Endothelial cell of umbilical vein (primary cell): ENCODE results near the gene CCBE1. TPM values are rescaled to one million over a fixed set of nuclear protein-coding genes. Genes with fewer than 3 reads are reported as not detected.

Experiments used
- BruUV-seq: library from RNA; stranded (reverse); fragments of 400-500 nt; replicated peaks from 2 replicates; lab custom pipeline; 2021; lab: Mats Ljungman, UMichigan
- CTCF ChIA-PET: fragments of 300-600, 350-600 bp; sonication (Branson Sonifier 250); formaldehyde crosslinking; loops from one replicate; lab custom pipeline; 2021; ENCODE audit warnings: antibody characterized with exemption, inconsistent platforms; lab: Charles Lee
- POLR2A ChIA-PET: fragments of 300-600, 350-600 bp; sonication (Branson Sonifier 250); formaldehyde crosslinking; loops from one replicate; lab custom pipeline; 2021; ENCODE audit warnings: antibody characterized with exemption, inconsistent platforms; lab: Charles Lee
- DNase-seq: peaks from one replicate; pipeline ENCODE4 v3.0.0-alpha.2; 2011; ENCODE audit warnings: low read depth, low spot score
- FAIRE-seq: peaks from 2 replicates; lab custom pipeline; 2011; peaks lifted over from hg19 to GRCh38; lab: Jason Lieb, UNC
- H2AFZ ChIP-seq: 2 replicates; pipeline ENCODE4 v1.6.0; 2012; ENCODE audit warnings: low read depth, low read length, control low read depth, inconsistent platforms
- H3K27ac ChIP-seq: 2 replicates; pipeline ENCODE4 v1.5.1; 2011; ENCODE audit warnings: low read depth, mild to moderate bottlenecking, control low read depth, low read length, moderate library complexity; ENCODE audit not compliant: insufficient read depth
- H3K27me3 ChIP-seq, 2 experiments: 2 replicates each; pipeline versions ENCODE4 v1.6.0 to v1.6.1; 2011; ENCODE audit warnings: low read length in 2 of 2, mixed read lengths in 1 of 2; ENCODE audit not compliant: control insufficient read depth in 2 of 2, insufficient read depth in 2 of 2
- H3K36me3 ChIP-seq, 2 experiments: 2 replicates in 1 of 2; 3 replicates in 1 of 2; pipeline ENCODE4 v1.5.1; 2011; ENCODE audit warnings: low read length in 2 of 2, mild to moderate bottlenecking in 1 of 2, moderate library complexity in 1 of 2; ENCODE audit not compliant: control insufficient read depth in 2 of 2, insufficient read depth in 2 of 2; ENCODE audit errors: extremely low read depth in 1 of 2
- H3K4me1 ChIP-seq: 3 replicates; pipeline ENCODE4 v1.5.1; 2011; ENCODE audit warnings: mild to moderate bottlenecking, low read length; ENCODE audit not compliant: control insufficient read depth, insufficient read depth; ENCODE audit errors: extremely low read depth
- H3K4me2 ChIP-seq: 2 replicates; pipeline ENCODE4 v1.6.1; 2011; ENCODE audit warnings: low read length, control low read depth, mixed read lengths; ENCODE audit not compliant: insufficient read depth
- H3K4me3 ChIP-seq, 3 experiments: fragments of 200-600 bp in 1 of 3; sonication (generic), shearing (Covaris generic) in 1 of 3; replicated peaks in 1 of 3; 2 replicates each; pipeline ENCODE4 v1.5.1; 2011 to 2016; ENCODE audit warnings: control low read depth in 3 of 3, low read length in 3 of 3, mild to moderate bottlenecking in 2 of 3, inconsistent platforms in 1 of 3, low read depth in 1 of 3, moderate library complexity in 1 of 3; ENCODE audit not compliant: insufficient read depth in 1 of 3
- H3K79me2 ChIP-seq: 2 replicates; pipeline ENCODE4 v1.6.0; 2012; ENCODE audit warnings: low read length, inconsistent platforms; ENCODE audit not compliant: control insufficient read depth, insufficient read depth
- H3K9ac ChIP-seq: replicated peaks from 2 replicates; pipeline ENCODE3; 2011; ENCODE audit warnings: low read length, control low read depth; ENCODE audit not compliant: insufficient read depth; ENCODE audit errors: extremely low read depth
- H3K9me1 ChIP-seq: replicated peaks from 3 replicates; pipeline ENCODE4 v1.6.0; 2011; ENCODE audit warnings: mild to moderate bottlenecking, low read length; ENCODE audit not compliant: control insufficient read depth, insufficient read depth; ENCODE audit errors: extremely low read depth
- H3K9me3 ChIP-seq: replicated peaks from 2 replicates; pipeline ENCODE4 v1.5.1; 2012; ENCODE audit warnings: low read length, inconsistent platforms; ENCODE audit not compliant: control insufficient read depth, insufficient read depth
- H4K20me1 ChIP-seq: replicated peaks from 2 replicates; pipeline ENCODE3; 2011; ENCODE audit warnings: mild to moderate bottlenecking, low read length; ENCODE audit not compliant: control insufficient read depth, insufficient read depth; ENCODE audit errors: extremely low read depth
- CTCF ChIP-seq, 2 donors: IDR thresholded peaks; 1 replicate in 1 of 2; 2 replicates in 1 of 2; pipeline ENCODE4 v1.5.1; 2011; ENCODE audit warnings: low read length in 2 of 2, mild to moderate bottlenecking in 2 of 2, moderate library complexity in 2 of 2, control low read depth in 1 of 2, inconsistent platforms in 1 of 2, low read depth in 1 of 2; ENCODE audit not compliant: insufficient read depth in 1 of 2; ENCODE audit errors: extremely low read depth in 1 of 2
- EZH2 ChIP-seq: IDR thresholded peaks from 2 replicates; pipeline ENCODE4 v1.6.1; 2012; ENCODE audit warnings: borderline replicate concordance, low read depth, mild to moderate bottlenecking, moderate library complexity, low read length, inconsistent platforms; ENCODE audit not compliant: severe bottlenecking
- FOS ChIP-seq: IDR thresholded peaks from 2 replicates; pipeline ENCODE4 v1.6.1; 2011; ENCODE audit warnings: mild to moderate bottlenecking, low read length, moderate library complexity, borderline replicate concordance; ENCODE audit not compliant: insufficient read depth
- GATA2 ChIP-seq: IDR thresholded peaks from 2 replicates; pipeline ENCODE4 v1.7.0; 2011; ENCODE audit warnings: low read depth, mild to moderate bottlenecking, moderate library complexity, mixed read lengths, low read length; ENCODE audit not compliant: insufficient read length, insufficient read depth
- JUN ChIP-seq: IDR thresholded peaks from 2 replicates; pipeline ENCODE4 v1.6.1; 2011; ENCODE audit warnings: borderline replicate concordance, low read depth; ENCODE audit not compliant: insufficient read length, insufficient read depth
- MAX ChIP-seq: IDR thresholded peaks from 2 replicates; pipeline ENCODE4 v1.6.1; 2011; ENCODE audit not compliant: insufficient read depth, insufficient read length
- MYC ChIP-seq: IDR thresholded peaks from one replicate; pipeline ENCODE4 v1.6.1; 2011; ENCODE audit warnings: mild to moderate bottlenecking, low read depth, low read length
- POLR2A ChIP-seq: IDR thresholded peaks from 2 replicates; pipeline ENCODE4 v1.6.1; 2012; ENCODE audit warnings: low read depth, mild to moderate bottlenecking, control low read depth, low read length
- POLR2AphosphoS5 ChIP-seq: IDR thresholded peaks from 2 replicates; pipeline ENCODE4 v1.6.1; 2012; ENCODE audit warnings: low read depth, mild to moderate bottlenecking, control low read depth, low read length, moderate library complexity; ENCODE audit not compliant: insufficient read depth
- dilution Hi-C: fragments of 300-500 bp; cut with MboI; formaldehyde crosslinking; loops from one replicate; pipeline ENCODE4 v1.15.0; 2019; ENCODE audit warnings: low sequenced_read_pairs; ENCODE audit not compliant: extremely low pct_ligation_motif_present
- intact Hi-C: fragments of 100-400 bp; cut with micrococcal nuclease; formaldehyde crosslinking; loops from one replicate; pipeline ENCODE4 v1.10.0; 2022
- polyA plus RNA-seq, 4 experiments: library from polyadenylated mRNA; depleted of rRNA in 3 of 4; stranded (reverse) in 3 of 4; unstranded in 1 of 4; fragments of >200 nt; gene quantifications; 2 replicates each; pipeline versions ENCODE4 v1.2.1 to v1.2.3, GENCODE V29; 2011 to 2012; ENCODE audit warnings: missing spikeins in 1 of 4
- total RNA-seq: library from RNA; stranded (reverse); gene quantifications from 2 replicates; pipeline ENCODE4 v1.2.3, GENCODE V29; 2021

Gene CCBE1
- total and polyA plus RNA-seq, 2 donors (not counting 3 experiments of a cell fraction or from before 2014, with no cell fraction given), result 0.04 TPM; not detected in 1

- FAIRE-seq, result no peak
- Histone ChIP-seq H3K9ac (no peak overlapping the region), H3K27ac (no peak overlapping the region), H3K9me3 (peaks cover 1% of the 10 kb centered on the region), H3K27me3 (no peaks in the 10 kb centered on the region), H2AFZ (no peak overlapping the region), H3K4me3 (no peak overlapping the region), H3K4me2 (no peak overlapping the region), H3K79me2 (no peaks in the 10 kb centered on the region), H3K4me1 (no peaks in the 10 kb centered on the region), H4K20me1 (no peaks in the 10 kb centered on the region), H3K9me1 (no peaks in the 10 kb centered on the region), H3K36me3 (no peaks in the 10 kb centered on the region)
- intact Hi-C loops, result no loop called here
- BruUV-seq, result no TSS peak
- dilution Hi-C loops, result no loop called here
- TF ChIP-seq MAX (no peak), POLR2A (no peak), POLR2AphosphoS5 (no peak), CTCF (IDR thresholded peaks at IDR 0.05; ENCODE audit: extremely low read depth in 1 of 2, insufficient read depth in 1 of 2, low read depth in 1 of 2, low read length in 2 of 2) (no peak), FOS (no peak), JUN (no peak), MYC (no peak), GATA2 (no peak), EZH2 (no peak)
- ChIA-PET POLR2A (no interaction called here), CTCF (no interaction called here)
- DNase-seq, result no peak
Measured at GRCh38 chr18:59609654-59610053, 87.6 kb downstream of the CCBE1 start.
